Right lobe of liver (tissue), 6 donors: ENCODE data around the gene BAG5. TPM values are rescaled to one million over a fixed set of nuclear protein-coding genes. Genes with fewer than 3 reads are reported as not detected.

Experiments
- ATAC-seq, 4 donors: fragments of 200-7000 bp; cut with Tn5 transposase; one replicate each; pipeline ENCODE4 v1.9.1; 2020; ENCODE audit warnings: mild to moderate bottlenecking in 4 of 4, moderate library complexity in 4 of 4
- DNase-seq, 3 donors: peaks; one replicate each; pipeline ENCODE4 v3.0.0-alpha.2; 2020
- H3K27ac ChIP-seq, 3 donors: fragments of 200-600 bp; one replicate each; pipeline ENCODE4 v1.8.0; 2022
- H3K27me3 ChIP-seq, 2 donors: fragments of 200-600 bp; one replicate each; pipeline ENCODE4 v1.8.0; 2022
- H3K36me3 ChIP-seq, 4 donors: fragments of 200-600 bp; sonication (generic) in 1 of 4; one replicate each; pipeline versions ENCODE4 v1.5.1 to v1.8.0; 2017 to 2022; ENCODE audit warnings: control low read depth in 1 of 4
- H3K4me1 ChIP-seq, 4 donors: fragments of 200-600 bp; sonication (generic) in 1 of 4; one replicate each; pipeline versions ENCODE4 v1.5.1 to v1.8.0; 2017 to 2022; ENCODE audit warnings: control low read depth in 1 of 4
- H3K4me3 ChIP-seq, 3 donors: fragments of 200-600 bp; one replicate each; pipeline ENCODE4 v1.8.0; 2022
- H3K9me3 ChIP-seq, 4 donors: fragments of 200-600 bp; sonication (generic) in 1 of 4; one replicate each; pipeline versions ENCODE4 v1.5.1 to v1.8.0; 2017 to 2022; ENCODE audit warnings: control low read depth in 1 of 4
- POLR2A ChIP-seq: fragments of 450-650 bp; IDR thresholded peaks from one replicate; pipeline ENCODE4 v1.6.1; 2017; ENCODE audit warnings: antibody characterized with exemption, mild to moderate bottlenecking
- WGBS: methylation state at CpG from one replicate; pipeline ENCODE4 v1.1.6; 2018; ENCODE audit warnings: low coverage, low lambda C conversion rate; ENCODE audit not compliant: insufficient coverage; ENCODE audit errors: missing lambda C conversion rate; 5-methylcytosine and 5-hydroxymethylcytosine counted together
- intact Hi-C, 2 donors: fragments of 100-400 bp; cut with DNase I; formaldehyde crosslinking; loops; one replicate each; pipeline versions ENCODE4 v1.11.2 to v1.14.1; 2022
- total RNA-seq, 6 experiments: library from RNA; depleted of rRNA in 2 of 6; stranded (reverse); fragments of >200 nt in 2 of 6; fragmentation: NEBNext Ultra II Directional in 3 of 6; extraction: Animal tissue kit (Norgen Biotek cat#: 25700) in 3 of 6; gene quantifications; one replicate each; pipeline versions ENCODE4 v1.1.0 to v1.2.4, GENCODE V29; 2016 to 2023
- TF ChIP-seq, protein P1 (sequence below), 4 donors: fragments of 200-600 bp in 3 of 4; fragments of 450-650 bp in 1 of 4; IDR thresholded peaks; one replicate each; pipeline versions ENCODE4 v1.5.1 to v1.8.0; 2016 to 2022; ENCODE audit warnings: antibody characterized with exemption in 4 of 4, mild to moderate bottlenecking in 2 of 4
- donor health status: DM: no; HTN: yes; CAD: no.
- donor health status: DM: no; HTN: no; CAD: no.
- donor health status: DM: no; HTN: no; CAD: no.
- donor health status: DM: no; HTN: yes; CAD: no.
- donor health status: DM: no; HTN: yes; CAD: no.

The BAG5 gene
- total RNA-seq, 6 experiments from 2014 or later: 6.5 to 11.4 (median 10.9) TPM

DNA sequence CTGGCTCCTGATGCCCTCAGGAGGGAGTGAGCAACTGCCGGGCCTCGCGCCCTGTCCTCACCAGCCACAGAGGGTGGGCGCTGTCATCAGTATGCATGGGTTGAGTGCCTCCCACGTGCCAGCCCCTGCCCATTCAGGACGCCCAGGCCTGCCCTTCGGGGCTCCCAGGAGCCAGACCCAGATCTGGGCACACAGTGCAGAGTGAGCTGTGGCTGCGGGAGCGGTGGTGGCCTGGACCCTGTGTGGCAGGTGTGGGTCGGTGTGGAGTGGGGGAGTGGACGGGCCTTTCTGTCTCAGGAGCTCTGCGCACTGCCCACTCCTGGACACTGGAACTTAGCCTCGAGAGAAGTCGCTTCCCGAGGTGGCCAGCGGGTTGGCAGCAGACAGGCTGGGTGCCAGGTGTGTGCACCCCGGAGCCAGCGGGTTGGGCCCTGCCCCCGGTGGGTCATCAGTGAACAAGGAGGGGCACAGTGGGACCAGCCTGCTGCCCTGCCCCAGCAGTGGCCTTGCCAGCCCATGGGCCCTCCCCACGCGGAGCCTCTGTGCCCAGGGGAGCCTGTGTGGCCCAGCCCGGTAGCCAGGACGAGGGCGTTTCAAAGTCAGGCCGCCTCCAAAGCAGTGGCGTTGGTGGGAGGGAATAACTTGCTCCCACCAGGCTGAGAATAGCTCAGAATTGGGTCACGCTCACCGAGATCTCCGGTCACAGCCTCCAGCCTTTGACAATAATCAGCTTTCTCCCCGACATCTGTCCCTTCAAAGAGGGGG, 24.0 kb downstream of the BAG5 start:
- no peaks in the 10 kb centered on the region for H3K9me3 ChIP-seq
- no peaks in the 10 kb centered on the region for H3K4me1 ChIP-seq
- no peak overlapping the region for H3K4me3 ChIP-seq
- intact Hi-C loops: no loop called here
- WGBS: 9% methylated on average over 5 of the region's 30 CpGs
- H3K27ac ChIP-seq: no peak overlapping the region
- DNase-seq: no peak
- peak in 2 of 4 donors; percentile 2 to 5 for ATAC-seq
- no peaks in the 10 kb centered on the region for H3K36me3 ChIP-seq
- H3K27me3 ChIP-seq: no peaks in the 10 kb centered on the region
- TF ChIP-seq, protein P1, sequence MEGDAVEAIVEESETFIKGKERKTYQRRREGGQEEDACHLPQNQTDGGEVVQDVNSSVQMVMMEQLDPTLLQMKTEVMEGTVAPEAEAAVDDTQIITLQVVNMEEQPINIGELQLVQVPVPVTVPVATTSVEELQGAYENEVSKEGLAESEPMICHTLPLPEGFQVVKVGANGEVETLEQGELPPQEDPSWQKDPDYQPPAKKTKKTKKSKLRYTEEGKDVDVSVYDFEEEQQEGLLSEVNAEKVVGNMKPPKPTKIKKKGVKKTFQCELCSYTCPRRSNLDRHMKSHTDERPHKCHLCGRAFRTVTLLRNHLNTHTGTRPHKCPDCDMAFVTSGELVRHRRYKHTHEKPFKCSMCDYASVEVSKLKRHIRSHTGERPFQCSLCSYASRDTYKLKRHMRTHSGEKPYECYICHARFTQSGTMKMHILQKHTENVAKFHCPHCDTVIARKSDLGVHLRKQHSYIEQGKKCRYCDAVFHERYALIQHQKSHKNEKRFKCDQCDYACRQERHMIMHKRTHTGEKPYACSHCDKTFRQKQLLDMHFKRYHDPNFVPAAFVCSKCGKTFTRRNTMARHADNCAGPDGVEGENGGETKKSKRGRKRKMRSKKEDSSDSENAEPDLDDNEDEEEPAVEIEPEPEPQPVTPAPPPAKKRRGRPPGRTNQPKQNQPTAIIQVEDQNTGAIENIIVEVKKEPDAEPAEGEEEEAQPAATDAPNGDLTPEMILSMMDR (IDR thresholded peaks at IDR 0.05): no peak
- no peak for TF ChIP-seq POLR2A

DNA sequence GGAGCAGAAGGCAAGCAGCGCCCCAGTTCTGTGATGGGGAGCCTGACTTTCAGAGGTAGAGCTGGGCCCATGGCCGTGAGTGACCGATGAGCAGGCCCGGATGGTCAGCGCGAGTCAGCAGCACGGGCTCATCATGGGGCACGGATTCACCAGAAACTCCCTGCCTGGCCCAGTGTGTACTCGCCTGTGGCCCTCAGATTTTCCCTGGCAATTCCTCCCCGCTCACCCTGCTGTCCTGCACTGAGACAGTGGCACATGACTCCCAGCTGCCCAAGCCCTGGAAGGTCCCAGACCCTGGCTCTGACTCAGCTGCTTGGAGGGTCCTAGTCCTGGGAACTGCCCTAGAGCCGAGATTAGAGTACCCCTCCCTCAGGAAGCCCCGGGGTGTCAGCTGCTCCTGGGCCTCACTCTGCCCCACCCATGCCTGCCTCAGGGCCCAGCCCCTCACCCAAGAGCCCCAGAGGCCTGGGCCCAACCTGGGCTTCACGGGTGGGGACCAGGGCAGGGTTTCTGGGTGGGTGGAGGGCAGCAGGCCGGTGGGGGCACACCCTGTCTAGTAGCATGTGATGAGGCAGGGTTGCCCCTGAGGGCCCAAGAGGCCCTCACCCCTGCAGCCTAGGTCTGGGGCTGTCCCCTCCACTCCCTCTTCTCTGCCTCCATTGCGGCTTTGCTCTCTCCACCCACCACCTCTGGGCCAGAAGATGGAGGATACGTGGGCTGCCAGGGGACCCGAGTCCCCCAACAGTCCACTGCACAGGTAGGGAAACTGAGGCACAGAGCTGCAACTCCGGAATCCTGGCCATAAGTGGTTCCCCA, 25.1 kb downstream of the BAG5 start:
- WGBS: 40% methylated on average over 1 of the region's 18 CpGs
- Histone ChIP-seq H3K36me3 (no peaks in the 10 kb centered on the region), H3K4me1 (no peaks in the 10 kb centered on the region), H3K27ac (no peak overlapping the region), H3K27me3 (no peaks in the 10 kb centered on the region), H3K4me3 (no peak overlapping the region), H3K9me3 (no peaks in the 10 kb centered on the region)
- ATAC-seq (peak in 1 of 4 donors; percentile 4), DNase-seq (no peak)
- TF ChIP-seq, protein P1 (IDR thresholded peaks at IDR 0.05): no peak
- TF ChIP-seq POLR2A: no peak
- intact Hi-C loops: no loop called here

DNA sequence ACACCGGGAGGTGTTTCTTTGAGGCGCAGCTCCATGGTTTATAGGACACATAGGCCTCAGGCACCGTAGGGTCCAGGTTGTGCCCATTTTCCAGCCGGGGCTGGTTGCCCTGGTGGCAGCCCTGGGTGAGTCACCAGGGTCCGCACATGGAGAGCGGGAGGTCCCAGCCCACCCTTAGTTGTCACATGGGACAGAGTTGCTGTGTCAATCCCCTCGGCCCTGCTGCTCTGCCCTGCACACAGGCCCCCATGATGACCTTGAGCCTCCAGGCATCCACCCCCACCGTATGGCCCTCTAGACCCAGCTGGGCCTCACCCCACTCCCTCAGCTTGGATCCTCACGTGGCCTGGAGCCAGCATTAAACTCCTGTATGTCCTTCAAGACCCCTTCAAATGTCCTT, 25.8 kb downstream of the BAG5 start:
- H3K4me3 ChIP-seq: no peak overlapping the region
- no peak for DNase-seq
- intact Hi-C loops: no loop called here
- WGBS: 40% methylated on average over 2 of the region's 9 CpGs
- H3K9me3 ChIP-seq: no peaks in the 10 kb centered on the region
- TF ChIP-seq, protein P1 (IDR thresholded peaks at IDR 0.05): no peak
- no peak for TF ChIP-seq POLR2A
- no peaks in the 10 kb centered on the region for H3K4me1 ChIP-seq
- ATAC-seq: no peak
- no peak overlapping the region for H3K27ac ChIP-seq
- no peaks in the 10 kb centered on the region for H3K36me3 ChIP-seq
- no peaks in the 10 kb centered on the region for H3K27me3 ChIP-seq

DNA sequence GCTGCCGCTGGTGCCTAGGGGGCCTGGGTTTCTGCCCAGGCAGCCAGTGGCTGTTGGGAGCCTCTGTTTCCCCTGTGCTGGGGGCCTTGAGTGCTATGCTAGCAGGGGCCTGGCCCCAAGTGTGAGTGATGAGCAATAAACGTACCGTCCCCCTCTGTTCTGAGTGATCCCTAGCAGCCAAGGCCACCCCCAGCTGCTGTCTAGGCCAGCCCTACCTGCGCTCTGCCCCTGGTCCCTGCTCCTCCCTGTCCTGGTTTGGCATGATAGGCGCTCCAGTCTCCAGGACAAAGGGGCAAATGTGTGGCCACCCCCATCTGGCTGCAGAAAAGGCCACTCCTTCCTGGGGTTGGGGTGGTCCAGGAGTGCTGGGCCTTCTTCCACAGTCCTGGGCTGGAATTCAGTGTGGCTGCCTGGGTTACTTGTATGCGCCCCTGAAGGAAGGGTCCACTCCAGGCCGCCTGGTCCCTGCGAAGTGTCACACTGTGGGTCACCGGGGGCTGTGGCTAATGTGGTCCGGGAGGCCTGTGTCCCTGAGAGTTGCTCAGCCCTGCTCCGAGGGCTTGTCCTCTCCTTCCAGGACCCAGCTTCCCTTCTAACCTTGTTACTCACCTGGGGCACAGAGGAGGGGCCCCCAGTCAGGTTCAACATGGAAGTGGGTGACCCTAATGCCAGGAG, 26.4 kb downstream of the BAG5 start:
- Histone ChIP-seq H3K27ac (no peak overlapping the region), H3K27me3 (no peaks in the 10 kb centered on the region), H3K4me3 (no peak overlapping the region), H3K9me3 (no peaks in the 10 kb centered on the region), H3K36me3 (no peaks in the 10 kb centered on the region), H3K4me1 (no peaks in the 10 kb centered on the region)
- no CpG with 5 or more reads among the region's 11 CpGs for WGBS
- ATAC-seq: no peak
- TF ChIP-seq, protein P1 (IDR thresholded peaks at IDR 0.05): no peak
- TF ChIP-seq POLR2A: no peak
- no peak for DNase-seq
- intact Hi-C loops: no loop called here
